ES-I3 (cell line): ENCODE measurements around the gene NEDD4.

Source experiments
- H3K36me3 ChIP-seq: 2 replicates; pipeline ENCODE4 v1.6.1; 2013; ENCODE audit warnings: mild to moderate bottlenecking, low read length, control low read depth, moderate library complexity; ENCODE audit not compliant: insufficient read depth
- H3K4me1 ChIP-seq: 2 replicates; pipeline ENCODE4 v1.6.1; 2013; ENCODE audit warnings: mild to moderate bottlenecking, control low read depth, low read length; ENCODE audit not compliant: insufficient read depth
- H3K9ac ChIP-seq: 2 replicates; pipeline ENCODE4 v1.6.1; 2013; ENCODE audit warnings: low read depth, mild to moderate bottlenecking, low read length, moderate library complexity
- H3K9me3 ChIP-seq: 2 replicates; pipeline ENCODE4 v1.6.1; 2013; ENCODE audit warnings: mild to moderate bottlenecking, low read length, moderate library complexity; ENCODE audit not compliant: control insufficient read depth, insufficient read depth

NEDD4 gene

GRCh38 chr15:55914446-55914845, 79.0 kb downstream of the NEDD4 start:
- Histone ChIP-seq H3K4me1 (no peaks in the 10 kb centered on the region), H3K9ac (no peak overlapping the region), H3K36me3 (no peaks in the 10 kb centered on the region), H3K9me3 (no peaks in the 10 kb centered on the region)

DNA sequence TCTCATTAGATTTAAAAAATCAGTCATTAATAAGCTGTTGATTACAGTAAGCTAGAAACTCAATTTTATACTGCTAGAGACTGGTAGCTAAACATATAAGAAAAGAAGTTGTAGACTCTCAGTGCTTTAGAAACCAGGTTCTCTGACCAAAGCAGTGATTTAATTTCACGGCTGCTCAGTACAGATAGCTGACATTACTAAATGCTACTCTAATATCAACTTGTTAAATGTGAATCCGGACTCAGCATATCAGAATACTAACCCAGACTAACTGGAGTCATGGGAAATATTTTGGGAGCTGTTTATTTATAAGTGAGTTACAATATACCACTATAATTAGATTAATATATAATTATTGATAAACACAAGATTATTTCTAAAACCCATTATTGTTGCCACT, 80.4 kb downstream of the NEDD4 start:
- H3K36me3 ChIP-seq, result no peaks in the 10 kb centered on the region
- no peak overlapping the region for H3K9ac ChIP-seq
- no peaks in the 10 kb centered on the region for H3K4me1 ChIP-seq
- no peaks in the 10 kb centered on the region for H3K9me3 ChIP-seq

DNA sequence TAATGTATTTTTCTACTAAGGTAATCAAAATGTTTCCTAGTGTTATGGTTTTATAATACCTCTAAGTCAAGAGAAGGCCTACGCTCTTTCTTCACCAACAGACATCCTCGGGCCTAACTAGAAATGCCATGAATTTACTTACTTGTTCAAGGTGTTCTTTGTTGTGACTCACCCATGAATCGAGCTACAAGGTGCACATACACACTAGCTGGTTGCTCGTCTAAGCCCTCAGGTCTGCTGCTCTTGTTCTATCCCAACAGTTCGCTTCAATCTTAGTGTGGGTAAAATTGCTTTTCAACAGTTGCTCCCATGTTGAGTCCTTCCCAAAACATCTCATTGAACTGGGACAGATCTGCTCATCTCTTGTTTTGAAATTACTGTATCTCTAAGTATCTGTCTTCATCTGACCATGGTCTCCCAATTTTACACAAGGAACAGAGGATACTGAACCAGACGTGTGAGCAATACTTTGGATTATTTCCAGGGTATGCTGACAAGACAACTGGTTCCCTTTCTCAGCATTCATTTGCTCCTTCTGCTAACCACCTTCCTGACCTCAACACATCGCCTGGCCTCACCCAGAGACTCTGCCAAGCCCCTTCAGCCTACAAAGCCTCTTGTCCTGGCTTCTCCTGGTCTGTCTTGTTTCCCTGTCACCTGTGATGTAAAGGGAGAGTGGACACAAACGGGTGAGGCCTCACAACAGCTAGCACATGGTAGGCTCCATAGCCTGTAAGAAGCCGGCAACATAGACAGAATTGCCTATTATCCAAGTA, 84.2 kb downstream of the NEDD4 start:
- H3K9me3 ChIP-seq, result no peaks in the 10 kb centered on the region
- no peaks in the 10 kb centered on the region for H3K36me3 ChIP-seq
- no peak overlapping the region for H3K9ac ChIP-seq
- no peaks in the 10 kb centered on the region for H3K4me1 ChIP-seq

DNA sequence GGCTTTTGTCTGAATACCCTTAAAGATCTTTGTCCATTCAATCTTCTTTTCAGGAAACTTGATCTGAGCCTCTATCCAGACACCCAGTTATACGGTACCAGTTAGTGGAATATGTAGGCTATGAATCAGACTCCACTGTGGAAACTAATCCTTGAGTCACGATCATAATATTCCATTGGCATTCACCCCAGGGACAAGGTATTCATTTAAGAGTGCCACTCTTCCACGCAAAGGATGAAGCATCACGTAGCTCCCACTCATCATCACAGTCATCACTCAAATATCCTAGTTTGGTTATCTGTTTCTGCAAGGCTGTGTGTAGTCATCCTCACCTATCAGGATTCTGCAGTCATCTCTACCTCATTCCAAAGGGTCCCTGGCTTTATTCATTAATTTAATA, 85.6 kb downstream of the NEDD4 start:
- Histone ChIP-seq H3K9ac (no peak overlapping the region), H3K9me3 (no peaks in the 10 kb centered on the region), H3K4me1 (no peaks in the 10 kb centered on the region), H3K36me3 (no peaks in the 10 kb centered on the region)

DNA sequence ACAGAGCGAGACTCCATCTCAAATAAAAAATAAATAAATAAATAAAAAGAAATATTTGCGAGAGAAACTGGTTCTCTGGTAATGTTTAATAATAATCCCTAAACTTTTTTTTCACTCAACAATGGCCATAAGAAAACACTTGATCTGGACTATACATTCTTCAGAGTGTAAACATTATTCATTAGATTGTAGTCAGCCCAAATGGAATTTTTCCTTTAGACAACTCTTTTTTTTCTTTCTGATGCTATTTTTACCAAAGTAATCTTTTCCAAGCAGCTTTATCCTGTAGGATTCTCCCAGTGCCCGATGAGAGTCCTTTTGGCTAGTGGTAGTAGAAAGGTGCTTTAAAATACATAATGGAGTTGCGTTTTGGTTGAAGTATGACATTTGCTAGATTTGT, 90.4 kb downstream of the NEDD4 start:
- H3K9me3 ChIP-seq, result no peaks in the 10 kb centered on the region
- H3K36me3 ChIP-seq, result no peaks in the 10 kb centered on the region
- no peaks in the 10 kb centered on the region for H3K4me1 ChIP-seq
- H3K9ac ChIP-seq, result no peak overlapping the region

DNA sequence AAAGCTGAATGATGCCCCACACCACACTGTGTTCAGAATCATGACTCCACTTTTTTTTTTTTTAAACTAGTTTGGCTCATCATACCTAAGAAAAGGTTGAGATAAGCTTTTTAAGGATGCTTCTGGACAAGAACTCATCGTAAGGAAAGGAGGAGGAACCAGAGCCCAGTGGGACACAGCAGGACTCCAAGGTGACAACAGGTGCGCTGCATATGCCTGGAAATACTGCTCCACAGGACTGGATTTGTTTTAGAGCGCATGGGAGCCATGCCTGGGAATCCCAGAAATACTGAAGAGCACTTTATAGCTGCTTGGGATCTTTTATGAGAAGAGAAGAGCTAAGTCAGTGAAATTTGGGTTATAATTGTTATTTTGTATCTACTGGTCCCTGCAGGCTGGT, 93.4 kb downstream of the NEDD4 start:
- H3K36me3 ChIP-seq, result no peaks in the 10 kb centered on the region
- peaks cover 7% of the 10 kb centered on the region for H3K4me1 ChIP-seq
- no peaks in the 10 kb centered on the region for H3K9me3 ChIP-seq
- H3K9ac ChIP-seq, result no peak overlapping the region

DNA sequence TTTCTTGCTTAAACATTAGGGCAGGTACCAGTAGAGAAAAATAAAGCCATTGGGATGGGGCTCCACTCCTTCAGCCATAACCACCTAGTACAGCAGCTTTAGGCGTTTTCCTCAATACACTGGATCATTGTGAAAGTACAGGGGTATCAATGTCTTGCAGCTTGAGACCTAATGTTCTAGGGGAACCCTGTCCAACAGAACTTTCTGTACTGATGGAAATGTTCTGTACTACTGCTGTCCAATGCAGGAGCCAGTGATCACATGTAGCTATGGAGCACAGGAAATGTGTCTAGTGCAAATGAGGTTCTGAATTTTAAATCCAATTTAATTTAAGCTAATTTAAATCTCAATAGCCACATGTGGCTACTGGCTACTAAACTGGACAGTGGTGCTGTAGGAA, 93.9 kb downstream of the NEDD4 start:
- no peaks in the 10 kb centered on the region for H3K9me3 ChIP-seq
- H3K36me3 ChIP-seq, result no peaks in the 10 kb centered on the region
- no peak overlapping the region for H3K9ac ChIP-seq
- peaks cover 7% of the 10 kb centered on the region for H3K4me1 ChIP-seq

DNA sequence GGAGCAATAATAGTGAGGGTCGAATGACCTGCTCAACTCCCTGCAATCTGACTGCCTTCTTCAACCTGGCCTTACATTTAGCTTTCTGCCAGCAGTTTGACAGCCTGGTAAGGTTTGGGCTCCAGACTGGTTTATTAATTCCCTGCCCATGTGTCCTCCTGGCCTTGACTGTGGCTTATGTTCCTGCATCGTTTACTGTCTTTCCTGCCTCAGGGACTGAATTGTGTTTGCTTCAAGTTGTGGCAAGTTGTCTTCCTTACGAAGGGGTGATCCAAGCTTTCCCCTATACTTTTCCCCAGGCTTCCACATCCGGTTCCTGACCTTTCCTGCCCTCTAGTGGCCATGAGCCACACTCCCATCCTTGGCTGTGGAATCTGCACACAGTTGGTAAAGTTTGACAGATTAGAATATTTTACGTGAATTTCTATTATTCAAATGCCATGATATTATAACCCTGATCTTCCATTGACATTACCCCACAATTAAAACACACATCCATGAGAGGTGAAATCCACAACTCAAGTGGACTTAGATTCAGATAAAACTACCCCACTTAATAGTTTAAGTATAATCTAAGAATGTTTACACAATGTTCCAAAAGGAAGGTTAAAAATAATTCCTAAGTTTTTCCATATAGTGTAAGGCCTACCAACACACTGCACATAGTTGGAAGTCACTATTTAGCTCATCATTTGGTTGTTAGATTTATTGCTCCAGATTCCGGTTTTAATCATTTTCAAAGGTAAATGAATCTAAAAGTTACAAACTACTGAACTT, 95.7 kb downstream of the NEDD4 start:
- peaks cover 7% of the 10 kb centered on the region for H3K4me1 ChIP-seq
- H3K36me3 ChIP-seq, result no peaks in the 10 kb centered on the region
- H3K9me3 ChIP-seq, result no peaks in the 10 kb centered on the region
- H3K9ac ChIP-seq, result peak overlapping the region; percentile 13; the same call in 1 of the 2 replicates

DNA sequence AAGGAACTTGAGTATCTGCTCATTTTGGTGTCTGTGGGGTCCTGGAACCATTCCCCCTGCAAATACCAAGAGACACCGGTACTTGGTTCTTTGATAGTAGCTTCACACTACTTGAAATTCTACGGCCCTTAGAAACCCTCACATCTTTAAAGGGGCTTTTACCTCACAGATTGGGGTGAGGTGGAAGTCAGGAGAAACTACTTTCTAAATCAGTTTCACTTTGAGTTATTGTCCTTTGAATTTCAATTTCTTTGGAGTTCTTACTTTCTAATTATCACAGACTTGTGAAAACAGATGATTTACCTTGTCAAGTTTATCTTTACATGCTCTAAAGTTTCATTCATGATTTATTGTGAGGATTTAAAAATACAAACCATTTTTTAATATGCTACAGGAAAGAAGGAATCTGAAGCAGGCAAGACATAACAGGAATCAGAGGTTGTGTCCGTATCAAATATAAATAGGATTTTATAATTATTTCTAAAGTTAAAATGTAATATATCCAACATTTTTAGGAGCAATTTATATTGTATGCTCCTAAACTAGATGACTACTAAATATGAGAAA, 98.9 kb downstream of the NEDD4 start:
- no peak overlapping the region for H3K9ac ChIP-seq
- no peaks in the 10 kb centered on the region for H3K9me3 ChIP-seq
- no peaks in the 10 kb centered on the region for H3K36me3 ChIP-seq
- peaks cover 13% of the 10 kb centered on the region for H3K4me1 ChIP-seq

DNA sequence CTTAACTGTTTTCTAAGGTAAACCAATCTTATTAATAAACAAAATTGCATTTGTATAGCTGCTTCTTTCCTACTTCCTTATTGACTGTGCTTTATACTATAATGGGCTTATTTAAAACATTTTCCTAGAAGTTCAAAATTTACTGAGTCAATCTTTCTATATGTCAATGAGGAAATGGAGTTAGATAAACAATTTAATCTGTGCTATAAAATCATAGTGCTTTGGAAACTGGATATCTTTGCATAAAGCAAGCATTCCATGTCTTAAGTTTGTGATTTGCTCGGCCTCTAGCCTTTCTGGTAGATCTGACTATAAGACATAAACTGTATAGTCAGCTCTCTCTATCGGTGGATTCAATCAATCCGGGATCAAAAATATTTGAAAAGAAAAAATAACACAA, 99.6 kb downstream of the NEDD4 start:
- Histone ChIP-seq H3K4me1 (peaks cover 13% of the 10 kb centered on the region), H3K9ac (no peak overlapping the region), H3K9me3 (no peaks in the 10 kb centered on the region), H3K36me3 (no peaks in the 10 kb centered on the region)

- H3K9ac ChIP-seq, result no peak overlapping the region
- H3K36me3 ChIP-seq, result no peaks in the 10 kb centered on the region
- H3K9me3 ChIP-seq, result no peaks in the 10 kb centered on the region; the same call in 1 of the 2 replicates
- H3K4me1 ChIP-seq, result peaks cover 6% of the 10 kb centered on the region; the same call in 1 of the 2 replicates
These were observed 102.2 kb downstream of the NEDD4 start for GRCh38 chr15:55891196-55891595.

DNA sequence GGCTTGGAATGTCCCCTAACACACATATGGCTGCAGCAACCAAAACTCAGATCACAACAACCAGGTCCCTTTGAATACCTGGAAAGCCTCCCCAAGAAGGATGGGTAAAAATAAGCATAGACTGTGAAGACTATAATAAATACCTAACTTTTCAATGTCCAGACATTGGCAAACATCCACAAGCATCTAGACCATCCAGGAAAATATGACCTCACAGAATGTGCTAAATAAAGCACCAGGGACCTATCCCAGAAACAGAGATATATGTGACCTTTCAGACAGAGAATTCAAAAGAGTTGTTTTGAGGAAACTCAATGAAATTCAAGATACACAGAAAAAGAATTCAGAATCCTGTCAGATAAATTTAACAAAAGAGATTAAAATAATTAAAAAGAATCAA, 109.2 kb downstream of the NEDD4 start:
- Histone ChIP-seq H3K4me1 (no peaks in the 10 kb centered on the region), H3K36me3 (no peaks in the 10 kb centered on the region), H3K9me3 (no peaks in the 10 kb centered on the region; the same call in 1 of the 2 replicates), H3K9ac (no peak overlapping the region)

DNA sequence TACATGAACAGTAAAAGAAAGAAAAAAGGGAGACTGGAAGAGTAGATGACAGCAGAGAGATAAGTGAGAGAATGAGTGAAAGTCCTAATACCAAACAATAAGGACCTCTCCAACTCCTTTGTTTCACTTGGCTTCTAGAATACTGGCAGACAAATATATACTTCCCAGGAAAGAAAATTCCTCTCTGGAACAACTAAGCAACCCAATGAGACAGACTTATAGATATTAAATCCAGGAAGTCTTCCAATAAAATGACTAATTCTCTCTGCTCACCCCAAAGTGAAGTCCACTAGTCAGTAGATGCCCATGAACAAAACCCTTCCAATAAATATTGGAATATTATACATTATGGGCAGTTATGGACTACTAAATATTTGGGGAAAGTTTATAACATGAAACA, 114.2 kb downstream of the NEDD4 start:
- Histone ChIP-seq H3K9me3 (no peaks in the 10 kb centered on the region), H3K4me1 (no peaks in the 10 kb centered on the region), H3K9ac (no peak overlapping the region), H3K36me3 (no peaks in the 10 kb centered on the region)

GRCh38 chr15:55873024-55873720, 120.2 kb downstream of the NEDD4 start:
- H3K9ac ChIP-seq, result no peak overlapping the region
- no peaks in the 10 kb centered on the region for H3K4me1 ChIP-seq
- no peaks in the 10 kb centered on the region for H3K9me3 ChIP-seq
- H3K36me3 ChIP-seq, result no peaks in the 10 kb centered on the region
